ENCODE data around the gene STRA8.

STRA8 gene

DNA sequence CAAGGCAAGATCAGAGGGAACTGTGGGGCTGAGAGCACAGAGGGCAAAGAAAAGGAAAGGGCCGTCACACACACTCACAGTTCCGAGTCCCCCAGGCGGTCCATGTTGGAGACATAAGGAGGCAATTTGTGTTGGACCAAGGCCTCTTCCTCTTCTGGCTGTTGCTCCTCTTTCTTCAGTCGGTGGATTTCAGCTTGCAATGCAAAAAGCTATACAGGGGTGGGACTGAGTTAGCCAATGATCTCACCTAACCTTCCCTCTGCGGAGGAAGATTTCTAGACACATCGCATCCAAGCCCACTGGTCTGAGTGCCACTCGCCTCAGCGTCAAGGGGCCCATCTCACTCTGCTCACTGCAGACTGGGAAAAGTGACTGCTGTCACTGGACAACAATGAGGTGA, 27.8 kb upstream of the STRA8 start:
- TF ChIP-seq, protein P1, sequence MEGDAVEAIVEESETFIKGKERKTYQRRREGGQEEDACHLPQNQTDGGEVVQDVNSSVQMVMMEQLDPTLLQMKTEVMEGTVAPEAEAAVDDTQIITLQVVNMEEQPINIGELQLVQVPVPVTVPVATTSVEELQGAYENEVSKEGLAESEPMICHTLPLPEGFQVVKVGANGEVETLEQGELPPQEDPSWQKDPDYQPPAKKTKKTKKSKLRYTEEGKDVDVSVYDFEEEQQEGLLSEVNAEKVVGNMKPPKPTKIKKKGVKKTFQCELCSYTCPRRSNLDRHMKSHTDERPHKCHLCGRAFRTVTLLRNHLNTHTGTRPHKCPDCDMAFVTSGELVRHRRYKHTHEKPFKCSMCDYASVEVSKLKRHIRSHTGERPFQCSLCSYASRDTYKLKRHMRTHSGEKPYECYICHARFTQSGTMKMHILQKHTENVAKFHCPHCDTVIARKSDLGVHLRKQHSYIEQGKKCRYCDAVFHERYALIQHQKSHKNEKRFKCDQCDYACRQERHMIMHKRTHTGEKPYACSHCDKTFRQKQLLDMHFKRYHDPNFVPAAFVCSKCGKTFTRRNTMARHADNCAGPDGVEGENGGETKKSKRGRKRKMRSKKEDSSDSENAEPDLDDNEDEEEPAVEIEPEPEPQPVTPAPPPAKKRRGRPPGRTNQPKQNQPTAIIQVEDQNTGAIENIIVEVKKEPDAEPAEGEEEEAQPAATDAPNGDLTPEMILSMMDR (IDR thresholded peaks at IDR 0.05; ENCODE audit: insufficient read depth, missing control alignments), result no peak
- no peak for FAIRE-seq
- no peak for DNase-seq (ENCODE audit: insufficient read length, low spot score)

DNA sequence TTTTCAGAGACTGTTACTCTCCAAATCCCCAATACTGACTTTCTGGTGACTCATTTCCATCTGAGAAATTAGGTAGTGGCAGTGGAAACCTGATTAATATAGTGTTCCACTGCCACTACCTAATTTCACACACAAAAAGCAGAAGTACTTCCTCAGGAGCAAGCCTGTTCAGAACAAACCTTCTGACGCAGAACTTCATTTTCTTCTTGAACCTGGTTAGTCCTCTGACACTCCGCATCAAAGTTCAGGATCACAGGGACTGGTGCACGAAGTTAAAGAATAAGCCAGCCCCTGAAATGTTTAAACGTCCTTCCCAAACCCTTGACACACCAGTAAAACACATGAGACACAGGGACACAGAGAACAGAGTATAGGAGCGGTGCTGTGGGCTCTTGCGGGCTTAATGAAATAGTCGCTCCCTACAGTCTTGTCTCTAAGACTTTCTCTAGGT, 26.7 kb upstream of the STRA8 start:
- DNase-seq (ENCODE audit: insufficient read length, low spot score) (no peak), FAIRE-seq (no peak)
- TF ChIP-seq, protein P1 (IDR thresholded peaks at IDR 0.05; ENCODE audit: insufficient read depth, missing control alignments), result no peak

DNA sequence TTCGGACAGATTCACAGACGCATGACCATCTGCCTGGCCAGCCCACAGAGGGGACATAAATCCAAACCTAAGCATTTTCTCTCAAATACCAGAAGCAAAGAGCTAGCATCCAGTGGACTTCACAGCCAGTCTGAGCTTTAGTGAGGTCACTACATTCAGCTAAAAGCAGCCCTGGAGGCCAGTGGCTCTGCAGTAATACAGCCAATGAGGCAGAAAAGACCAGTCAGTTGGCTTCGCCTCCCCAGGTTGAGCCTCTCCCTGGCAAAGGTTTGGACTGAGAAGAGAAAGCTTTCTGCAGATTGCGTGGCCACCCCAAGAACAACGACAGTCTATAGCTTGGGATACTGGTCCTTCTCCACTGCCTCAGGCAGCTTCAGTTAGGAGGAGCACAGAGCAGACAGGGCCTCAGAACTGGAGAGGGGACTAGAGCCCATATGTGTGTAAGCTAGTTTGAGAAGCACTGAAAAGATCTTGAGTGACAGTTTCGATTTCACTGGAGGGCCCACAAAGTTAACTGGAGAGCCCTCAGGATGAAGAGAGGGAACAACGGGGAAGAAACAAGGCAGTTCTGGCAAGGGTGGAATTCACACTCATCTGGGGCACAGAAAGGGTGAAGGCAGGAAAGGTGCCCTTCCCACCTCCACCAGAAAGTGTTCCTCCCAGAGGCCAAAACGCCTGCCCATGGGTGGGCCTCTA, 26.1 kb upstream of the STRA8 start:
- TF ChIP-seq, protein P1 (IDR thresholded peaks at IDR 0.05; ENCODE audit: insufficient read depth, missing control alignments), result no peak
- DNase-seq (ENCODE audit: insufficient read length, low spot score) (no peak), FAIRE-seq (no peak)

DNA sequence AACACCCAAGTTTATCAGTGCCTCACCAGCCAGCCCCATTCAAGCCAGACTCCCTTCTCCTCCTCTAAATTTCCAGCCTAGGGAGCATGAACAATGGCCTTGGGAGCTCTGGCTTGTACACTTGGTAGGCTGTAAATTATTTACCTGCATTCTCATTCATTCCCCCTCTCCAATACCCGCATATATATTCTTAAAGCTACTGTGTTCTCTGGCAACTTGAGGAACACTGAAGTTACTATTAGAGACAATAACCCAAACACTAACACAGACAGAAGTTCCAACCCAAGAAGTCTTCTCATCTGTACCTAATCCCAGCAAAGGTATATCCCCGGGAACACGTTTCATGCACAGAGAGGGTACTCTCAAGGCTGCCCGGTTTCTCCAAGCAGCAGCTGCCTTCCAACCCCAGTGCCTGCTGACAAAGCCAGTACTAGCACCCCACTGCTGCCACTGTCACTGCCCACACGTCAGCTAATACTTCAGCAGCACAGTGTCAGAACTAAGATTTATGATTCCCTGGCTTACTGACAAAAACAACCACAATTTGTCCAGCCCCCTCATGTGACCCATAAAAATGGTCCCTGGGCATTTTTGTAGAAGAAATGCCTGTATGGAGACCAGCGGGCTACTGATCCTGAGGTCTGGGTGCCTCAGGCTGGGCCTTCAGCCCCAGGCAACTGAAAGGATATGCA, 25.4 kb upstream of the STRA8 start:
- FAIRE-seq (no peak), DNase-seq (ENCODE audit: insufficient read length, low spot score) (no peak)
- TF ChIP-seq, protein P1 (IDR thresholded peaks at IDR 0.05; ENCODE audit: insufficient read depth, missing control alignments), result no peak

DNA sequence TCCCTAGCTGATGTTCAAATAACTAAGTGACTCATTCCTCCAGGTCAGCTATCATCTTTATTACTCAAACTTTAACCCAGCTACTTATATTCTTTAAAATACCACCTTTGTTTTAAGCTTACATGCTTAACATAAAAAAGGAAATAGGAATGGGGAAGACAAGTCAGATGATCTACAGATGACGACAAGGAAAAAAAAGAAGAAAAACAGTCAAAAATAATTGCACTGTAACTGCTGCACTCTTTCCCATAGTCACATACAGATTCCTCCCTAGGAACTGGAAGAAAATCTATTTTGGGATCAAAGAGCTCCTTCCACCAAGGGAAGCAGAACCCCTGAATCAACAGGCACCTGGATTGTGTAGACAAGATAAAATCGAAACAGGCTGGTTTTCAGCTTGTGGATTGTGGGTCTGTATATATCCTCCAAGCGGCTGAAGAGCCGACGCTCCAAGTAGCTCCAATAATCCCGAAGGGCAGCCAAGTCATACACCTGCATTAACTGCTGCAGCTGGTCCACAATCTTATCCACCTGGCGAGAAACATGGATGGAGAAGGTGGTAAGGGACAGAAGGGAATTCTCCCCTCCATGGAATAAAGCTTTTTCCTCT, 24.3 kb upstream of the STRA8 start:
- DNase-seq (ENCODE audit: insufficient read length, low spot score) (no peak), FAIRE-seq (no peak)
- TF ChIP-seq, protein P1 (IDR thresholded peaks at IDR 0.05; ENCODE audit: insufficient read depth, missing control alignments), result no peak

DNA sequence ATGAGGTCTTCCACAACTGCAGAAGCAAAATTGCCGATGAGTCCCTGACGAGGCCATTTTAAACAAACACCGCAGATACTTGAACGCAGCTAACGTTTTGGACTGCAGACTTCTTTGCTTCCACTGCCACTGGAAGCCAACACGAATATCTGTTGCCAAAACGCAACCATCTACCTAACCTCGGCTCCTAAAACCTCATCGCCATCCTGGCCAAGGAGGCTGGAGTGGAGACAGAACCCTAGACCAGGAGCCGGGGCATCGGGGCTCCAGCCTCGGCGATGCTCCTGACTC, 22.8 kb upstream of the STRA8 start:
- no peak for FAIRE-seq
- no peak for DNase-seq (ENCODE audit: insufficient read length, low spot score)
- TF ChIP-seq, protein P1 (IDR thresholded peaks at IDR 0.05; ENCODE audit: insufficient read depth, missing control alignments), result no peak

Measured in D721Med (cell line).